GM19455 (cell line): ENCODE results near the gene DCAKD.
A peak's percentile ranks its signal among the peaks of the same experiment; 100 is the strongest.
"Not testable (repeated sequence)": the region's sequence is repeated elsewhere in the genome, so short reads cannot be mapped to it uniquely, and the experiment has no call there.

Experiments used
- ATAC-seq: cut with Tn5 transposase; IDR thresholded peaks from one replicate; pipeline ENCODE4 v1.9.1; 2021; ENCODE audit not compliant: unreplicated experiment

DCAKD gene

GRCh38 chr17:45067637-45068036, 16.2 kb upstream of the DCAKD start:
- no peak for ATAC-seq

GRCh38 chr17:45063198-45063597, 11.8 kb upstream of the DCAKD start:
- no peak for ATAC-seq

GRCh38 chr17:45061606-45062205, 10.3 kb upstream of the DCAKD start:
- ATAC-seq: no peak

- ATAC-seq: peak; percentile 88
Measured at GRCh38 chr17:45060797-45061605, 9.6 kb upstream of the DCAKD start, which contains the start of gene NMT1. NMT1 (plus strand) TSS chr17:45061317; CDS start chr17:45061330, 13 bp downstream.

GRCh38 chr17:45060382-45060796, 9.0 kb upstream of the DCAKD start:
- ATAC-seq: no peak

- no peak for ATAC-seq
Measured at GRCh38 chr17:45052052-45052772, 780 bp upstream of the DCAKD start.

- ATAC-seq: not testable (repeated sequence)
Measured at GRCh38 chr17:45051720-45052051, 254 bp upstream of the DCAKD start.

- ATAC-seq: no peak
Measured at GRCh38 chr17:45050481-45051059, 862 bp downstream of the DCAKD start.

- ATAC-seq: no peak
Measured at GRCh38 chr17:45048795-45049563, 2.5 kb downstream of the DCAKD start.

GRCh38 chr17:45046537-45047125, 4.8 kb downstream of the DCAKD start:
- ATAC-seq: no peak

- ATAC-seq: no peak
Measured at GRCh38 chr17:45043813-45044540, 7.5 kb downstream of the DCAKD start.

GRCh38 chr17:45042346-45043120, 8.9 kb downstream of the DCAKD start:
- no peak for ATAC-seq

- ATAC-seq: no peak
Measured at GRCh38 chr17:45040459-45040858, 11.0 kb downstream of the DCAKD start.

- no peak for ATAC-seq
Measured at GRCh38 chr17:45038728-45039634, 12.5 kb downstream of the DCAKD start.

- no peak for ATAC-seq
Measured at GRCh38 chr17:45036691-45037090, 14.7 kb downstream of the DCAKD start.

- no peak for ATAC-seq
Measured at GRCh38 chr17:45035848-45036247, 15.6 kb downstream of the DCAKD start.

GRCh38 chr17:45034599-45034998, 16.8 kb downstream of the DCAKD start:
- ATAC-seq: no peak

- no peak for ATAC-seq
Measured at GRCh38 chr17:45032174-45032541, 19.3 kb downstream of the DCAKD start.
